ENCODE measurements around the gene C1orf159.

DNA sequence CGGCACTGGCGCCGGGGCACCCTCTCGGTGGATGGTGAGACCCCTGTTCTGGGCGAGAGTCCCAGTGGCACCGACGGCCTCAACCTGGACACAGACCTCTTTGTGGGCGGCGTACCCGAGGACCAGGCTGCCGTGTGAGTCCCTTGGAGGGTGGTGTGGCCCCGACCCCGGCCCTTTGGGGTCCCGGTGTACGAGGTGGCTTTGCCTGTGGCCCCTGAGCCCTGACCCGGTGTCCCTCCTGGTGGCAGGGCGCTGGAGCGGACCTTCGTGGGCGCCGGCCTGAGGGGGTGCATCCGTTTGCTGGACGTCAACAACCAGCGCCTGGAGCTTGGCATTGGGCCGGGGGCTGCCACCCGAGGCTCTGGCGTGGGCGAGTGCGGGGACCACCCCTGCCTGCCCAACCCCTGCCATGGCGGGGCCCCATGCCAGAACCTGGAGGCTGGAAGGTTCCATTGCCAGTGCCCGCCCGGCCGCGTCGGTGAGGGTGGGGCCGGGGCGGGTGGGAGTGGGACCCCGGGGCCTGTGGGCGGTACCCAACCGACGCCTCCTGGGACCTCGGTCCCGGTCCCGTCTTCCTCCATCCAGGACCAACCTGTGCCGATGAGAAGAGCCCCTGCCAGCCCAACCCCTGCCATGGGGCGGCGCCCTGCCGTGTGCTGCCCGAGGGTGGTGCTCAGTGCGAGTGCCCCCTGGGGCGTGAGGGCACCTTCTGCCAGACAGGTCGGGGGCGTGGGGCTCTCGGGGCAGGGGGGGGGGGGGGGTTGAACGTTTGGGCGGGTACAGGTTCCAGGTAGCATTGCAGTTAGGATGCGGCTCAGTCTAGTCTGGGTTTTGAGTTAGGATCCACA lies 66.3 kb downstream of the C1orf159 start:
- TF ChIP-seq, protein P1, sequence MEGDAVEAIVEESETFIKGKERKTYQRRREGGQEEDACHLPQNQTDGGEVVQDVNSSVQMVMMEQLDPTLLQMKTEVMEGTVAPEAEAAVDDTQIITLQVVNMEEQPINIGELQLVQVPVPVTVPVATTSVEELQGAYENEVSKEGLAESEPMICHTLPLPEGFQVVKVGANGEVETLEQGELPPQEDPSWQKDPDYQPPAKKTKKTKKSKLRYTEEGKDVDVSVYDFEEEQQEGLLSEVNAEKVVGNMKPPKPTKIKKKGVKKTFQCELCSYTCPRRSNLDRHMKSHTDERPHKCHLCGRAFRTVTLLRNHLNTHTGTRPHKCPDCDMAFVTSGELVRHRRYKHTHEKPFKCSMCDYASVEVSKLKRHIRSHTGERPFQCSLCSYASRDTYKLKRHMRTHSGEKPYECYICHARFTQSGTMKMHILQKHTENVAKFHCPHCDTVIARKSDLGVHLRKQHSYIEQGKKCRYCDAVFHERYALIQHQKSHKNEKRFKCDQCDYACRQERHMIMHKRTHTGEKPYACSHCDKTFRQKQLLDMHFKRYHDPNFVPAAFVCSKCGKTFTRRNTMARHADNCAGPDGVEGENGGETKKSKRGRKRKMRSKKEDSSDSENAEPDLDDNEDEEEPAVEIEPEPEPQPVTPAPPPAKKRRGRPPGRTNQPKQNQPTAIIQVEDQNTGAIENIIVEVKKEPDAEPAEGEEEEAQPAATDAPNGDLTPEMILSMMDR (IDR thresholded peaks at IDR 0.05; ENCODE audit: low read length), result no peak
- TF ChIP-seq EZH2 (optimal IDR thresholded peaks at IDR 0.05; ENCODE audit: low read depth, low read length), result no peak
